Left forelimb (tissue), 1 donor: ENCODE results near the gene MCAT.
"Not testable (repeated sequence)": the region's sequence is repeated elsewhere in the genome, so short reads cannot be mapped to it uniquely, and the experiment has no call there.

Experiments used
- DNase-seq: peaks from one replicate; pipeline ENCODE4 v3.0.0-alpha.2; 2018; ENCODE audit warnings: low spot score

MCAT gene

GRCh38 chr22:43126501-43127165, 16.6 kb downstream of the MCAT start:
- DNase-seq, result no peak

- no peak for DNase-seq
These were observed 24.2 kb downstream of the MCAT start for GRCh38 chr22:43118953-43119458.

DNA sequence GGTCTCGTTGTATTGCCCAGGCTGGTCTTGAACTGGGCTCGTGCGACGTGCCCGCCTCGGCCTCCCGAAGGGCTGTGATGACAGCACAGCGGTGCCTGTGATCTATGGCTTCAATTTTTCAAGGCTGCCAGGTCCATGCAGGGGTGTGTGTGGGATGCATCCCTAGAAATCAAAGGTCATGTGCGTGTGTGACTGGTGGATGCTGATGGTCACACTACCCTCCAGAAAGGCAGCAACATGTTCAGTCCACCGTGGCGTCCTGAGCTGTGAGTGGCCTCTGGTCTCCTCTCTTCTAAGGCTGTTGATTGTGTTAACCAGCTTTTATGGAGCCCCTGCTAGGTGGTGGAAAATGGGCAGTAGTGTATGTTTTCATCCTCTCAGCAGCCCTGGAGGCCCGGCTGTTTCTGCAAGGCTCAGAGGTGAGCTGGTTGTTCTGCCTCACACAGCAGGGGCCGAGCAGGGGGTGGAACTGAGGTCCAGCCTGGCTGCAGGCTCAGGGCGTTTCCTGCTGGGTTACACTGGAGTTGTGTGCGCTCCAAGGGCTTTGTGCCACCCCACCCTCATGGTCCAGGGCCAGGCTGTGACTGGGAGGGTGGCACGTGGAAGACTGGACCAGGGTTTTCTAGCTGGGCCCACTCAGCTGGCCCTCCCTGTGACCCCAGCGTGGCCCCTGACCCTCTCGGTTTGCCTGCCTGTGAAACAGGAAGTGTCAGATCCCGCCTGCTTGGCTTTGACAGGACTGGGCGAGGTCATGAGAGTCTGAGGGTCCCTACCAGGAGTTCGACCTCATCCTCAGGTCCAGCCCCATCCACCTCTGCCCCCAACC, 25.0 kb downstream of the MCAT start:
- DNase-seq, result no peak

GRCh38 chr22:43116932-43117331, 26.3 kb downstream of the MCAT start:
- DNase-seq, result no peak

DNA sequence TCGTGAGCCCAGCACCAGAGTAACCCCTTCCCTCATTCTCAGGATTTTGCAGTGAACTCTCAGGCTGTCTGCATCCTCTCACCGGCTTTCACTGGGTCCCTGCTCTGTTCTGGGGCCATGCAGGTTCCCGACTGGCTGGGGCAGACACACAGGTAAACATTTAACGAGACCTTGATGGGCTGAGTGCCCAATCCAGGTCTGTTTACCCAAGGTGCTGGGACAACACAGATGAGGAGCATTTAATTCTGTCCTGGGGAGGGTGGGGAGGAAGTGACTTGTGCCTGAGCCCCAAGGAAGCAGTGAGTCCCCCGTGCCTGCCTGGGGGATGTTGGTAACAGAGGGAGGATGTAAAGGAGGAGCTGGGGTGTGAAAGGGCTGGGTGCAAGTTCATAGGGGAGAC, 28.2 kb downstream of the MCAT start:
- DNase-seq, result no peak

DNA sequence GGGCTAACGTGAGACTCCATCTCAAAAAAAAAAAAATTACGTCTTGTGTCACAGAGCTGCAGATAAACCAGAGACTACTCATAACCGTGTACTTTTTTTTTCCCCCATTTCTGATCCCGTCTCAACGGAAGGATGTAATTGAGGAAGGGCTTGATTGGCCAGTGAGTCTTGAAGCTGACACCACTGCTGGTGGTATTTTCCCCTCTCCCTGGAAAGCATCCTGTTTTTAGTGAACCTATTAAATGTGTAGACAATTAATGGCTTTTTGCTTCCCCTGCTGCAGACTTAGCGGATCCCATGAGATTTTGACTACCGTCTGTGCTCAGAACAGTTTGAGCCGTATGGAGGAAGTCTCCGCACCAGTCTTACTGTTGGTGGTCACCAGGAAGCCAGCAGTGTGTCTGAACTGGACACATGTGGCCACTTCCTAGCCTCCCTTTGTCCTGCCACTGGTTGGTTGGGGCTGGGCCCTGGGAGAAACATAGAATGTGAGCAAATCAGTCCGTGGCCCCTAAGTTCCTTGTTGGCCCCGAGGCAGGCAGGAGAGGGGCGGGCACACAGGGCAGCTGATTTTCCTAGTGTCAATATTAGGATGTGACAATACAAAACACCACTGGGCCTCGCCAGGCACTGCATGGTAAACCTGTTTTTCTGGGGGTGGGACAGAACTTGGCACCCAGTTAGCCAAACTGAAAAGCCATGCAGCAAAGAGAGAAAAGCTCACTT, 29.5 kb downstream of the MCAT start:
- DNase-seq, result no peak

DNA sequence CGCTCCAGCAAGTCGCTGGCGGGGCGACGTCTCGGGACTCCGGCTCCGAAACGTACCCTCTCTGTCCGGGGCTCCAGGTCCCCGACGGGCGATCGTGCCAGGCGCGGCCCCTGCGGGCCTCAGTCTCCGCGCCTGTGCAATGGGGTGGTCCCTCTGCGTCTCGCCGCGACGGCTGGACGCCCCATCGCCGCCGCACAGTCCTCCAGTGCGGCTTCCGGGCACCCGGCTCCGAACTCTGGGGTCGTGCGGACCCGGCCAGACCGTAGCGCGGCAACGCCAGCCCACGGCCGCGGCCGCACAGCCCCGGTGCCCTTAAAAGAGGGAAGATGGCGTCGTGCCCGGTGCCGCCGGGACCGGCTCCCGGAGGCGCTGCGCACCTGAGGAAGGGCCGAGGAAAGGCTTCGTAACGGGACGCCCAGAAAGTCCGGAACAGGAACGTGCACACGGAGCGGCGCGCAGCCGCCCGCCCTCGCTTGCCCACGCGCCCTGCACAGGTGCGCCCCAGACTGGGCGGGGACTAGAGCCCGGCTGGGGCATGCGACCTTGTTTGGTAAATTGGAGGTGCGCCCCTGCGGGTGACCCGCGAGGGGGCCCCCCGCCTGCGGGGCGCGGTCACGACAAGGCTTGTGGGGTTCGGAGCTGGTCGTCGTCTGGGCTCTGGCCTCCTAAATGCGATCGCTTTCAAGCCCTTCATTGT, 32.1 kb downstream of the MCAT start:
- no peak for DNase-seq

- no peak for DNase-seq
These were observed 32.7 kb downstream of the MCAT start, which contains the start of gene BIK for GRCh38 chr22:43110444-43110926. BIK (plus strand) TSS chr22:43110750; CDS start chr22:43124023, 13,273 bp downstream.

DNA sequence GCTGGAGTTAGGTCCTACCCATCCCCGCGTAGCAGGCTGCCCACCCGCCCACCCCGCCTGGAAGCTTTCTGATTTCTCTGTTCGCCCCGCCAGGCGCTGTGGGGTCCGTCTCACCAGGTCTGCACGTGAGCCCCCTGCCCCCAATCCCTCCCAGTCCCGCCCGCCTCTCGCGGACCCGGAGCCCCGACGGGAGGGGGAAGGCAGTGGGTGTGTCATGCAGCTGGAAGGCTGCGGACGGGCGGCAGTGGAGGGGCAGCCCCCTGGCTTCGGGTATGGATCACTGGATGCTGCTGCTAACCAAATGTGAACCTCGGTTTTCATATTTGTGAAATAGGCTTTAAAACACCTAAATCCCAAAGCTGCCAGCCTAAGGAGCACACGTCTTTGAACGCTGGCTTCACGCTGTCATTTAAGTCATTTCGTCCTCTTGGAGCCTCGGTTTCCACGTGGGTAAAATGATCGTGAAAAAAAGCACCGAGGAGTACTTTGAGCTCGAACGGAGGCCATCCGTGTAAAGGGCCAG, 33.2 kb downstream of the MCAT start:
- DNase-seq, result no peak

- DNase-seq, result no peak
These were observed 33.7 kb downstream of the MCAT start for GRCh38 chr22:43109511-43109910.

- no peak for DNase-seq
These were observed 36.9 kb downstream of the MCAT start for GRCh38 chr22:43106302-43106701.

DNA sequence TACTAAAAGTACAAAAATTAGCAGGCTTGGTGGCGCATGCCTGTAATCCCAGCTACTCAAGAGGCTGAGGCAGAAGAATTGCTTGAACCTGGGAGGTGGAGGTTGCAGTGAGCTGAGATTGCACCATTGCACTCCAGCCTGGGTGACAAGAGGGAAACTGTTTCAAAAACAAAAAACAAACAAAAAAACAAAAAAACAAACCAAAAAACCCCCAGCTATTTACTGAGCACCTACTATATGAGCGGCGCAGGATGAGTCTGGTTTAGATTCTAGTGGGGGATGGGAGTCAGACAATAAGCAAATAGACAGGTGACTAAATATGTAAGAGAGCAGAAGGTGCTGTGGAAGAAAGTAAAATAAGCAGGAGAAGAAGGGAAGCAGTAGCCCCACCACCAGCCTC, 38.2 kb downstream of the MCAT start:
- DNase-seq, result not testable (repeated sequence)

DNA sequence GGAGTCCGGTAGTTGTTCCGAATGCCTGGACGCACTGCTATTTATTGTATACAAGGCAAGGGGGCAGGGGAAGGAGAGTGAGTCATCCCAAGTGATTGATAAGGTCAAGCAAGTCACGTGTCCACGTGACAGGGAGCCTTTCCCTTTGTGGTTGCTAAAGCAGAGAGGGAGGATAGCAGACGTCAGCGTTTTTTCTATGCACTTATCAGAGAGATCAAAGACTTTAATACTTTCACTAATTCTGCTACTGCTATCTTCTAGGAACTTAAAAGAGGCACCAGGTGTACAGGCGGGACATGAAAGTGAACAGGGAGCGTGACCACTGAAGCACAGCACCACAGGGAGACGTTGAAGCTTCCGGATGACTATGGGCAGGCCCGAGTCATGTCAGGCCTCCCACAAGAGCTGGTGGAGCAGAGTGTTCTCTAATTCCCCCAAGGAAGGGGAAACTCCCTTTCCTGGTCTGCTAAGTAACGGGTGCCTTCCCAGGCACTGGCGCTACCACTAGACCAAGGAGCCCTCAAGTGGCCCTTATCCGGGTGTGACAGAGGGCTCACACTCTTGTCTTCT, 39.1 kb downstream of the MCAT start:
- DNase-seq, result not testable (repeated sequence)

- no peak for DNase-seq
These were observed 41.9 kb downstream of the MCAT start for GRCh38 chr22:43101306-43101705.

DNA sequence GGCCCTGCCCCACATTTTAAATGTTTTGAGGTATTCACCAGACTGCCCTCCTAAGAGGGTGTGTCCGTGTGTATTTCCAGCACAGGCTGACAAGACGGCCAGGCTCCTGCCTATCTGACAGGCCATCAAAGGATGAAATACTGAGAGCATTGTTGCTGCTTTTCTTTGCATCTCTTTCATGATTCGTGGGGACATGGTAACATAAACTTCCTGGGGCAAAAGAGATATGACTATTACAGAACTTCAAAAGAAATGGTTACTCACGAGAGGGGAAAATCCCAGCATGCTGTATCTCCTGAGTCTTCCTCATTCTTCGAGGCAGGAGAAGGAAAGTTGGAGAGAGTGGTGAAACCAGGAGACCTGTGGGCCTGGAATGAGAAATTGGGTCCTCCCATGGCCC, 43.0 kb downstream of the MCAT start:
- DNase-seq, result no peak

DNA sequence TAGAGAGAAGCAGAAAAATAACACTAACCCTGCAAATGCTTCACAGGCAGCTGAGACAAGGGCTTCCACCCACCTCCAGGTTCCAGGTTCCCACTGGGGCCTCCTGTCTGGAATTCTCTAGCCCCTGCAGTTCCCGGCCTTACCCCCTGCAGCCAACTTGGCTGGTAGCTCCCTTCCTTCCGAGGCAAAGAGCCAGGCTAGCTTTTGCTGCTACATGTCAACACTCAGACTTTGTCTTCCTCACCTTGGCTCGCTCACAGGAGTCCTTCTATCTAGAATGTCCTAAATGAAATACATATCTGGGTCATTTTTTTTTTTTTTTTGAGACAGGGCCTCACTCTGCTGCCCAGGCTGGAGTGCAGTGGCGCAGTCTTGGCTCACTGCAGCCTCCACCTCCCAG, 44.1 kb downstream of the MCAT start:
- DNase-seq, result no peak

- no peak for DNase-seq
These were observed 44.8 kb downstream of the MCAT start for GRCh38 chr22:43098356-43098755.

- no peak for DNase-seq
These were observed 46.8 kb downstream of the MCAT start for GRCh38 chr22:43096420-43096819.

DNA sequence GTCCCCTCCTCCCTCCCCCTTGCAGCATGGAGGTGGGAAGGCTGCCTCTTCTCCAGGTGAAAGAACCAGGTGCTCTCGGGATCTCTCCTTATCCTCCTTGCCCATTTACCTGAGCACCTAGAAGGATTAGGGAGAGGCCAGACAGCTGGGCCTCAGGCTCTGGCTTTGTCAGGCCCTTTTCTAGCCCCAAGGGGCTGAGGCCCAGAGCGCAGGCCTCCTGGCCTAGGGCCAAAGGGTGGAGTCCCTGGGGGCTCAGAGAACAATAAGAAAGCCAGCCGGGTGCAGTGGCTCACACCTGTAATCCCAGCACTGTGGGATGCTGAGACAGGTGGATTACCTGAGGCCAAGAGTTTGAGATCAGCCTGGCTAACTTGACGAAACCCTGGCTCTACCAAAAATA, 48.6 kb downstream of the MCAT start:
- no peak for DNase-seq

DNA sequence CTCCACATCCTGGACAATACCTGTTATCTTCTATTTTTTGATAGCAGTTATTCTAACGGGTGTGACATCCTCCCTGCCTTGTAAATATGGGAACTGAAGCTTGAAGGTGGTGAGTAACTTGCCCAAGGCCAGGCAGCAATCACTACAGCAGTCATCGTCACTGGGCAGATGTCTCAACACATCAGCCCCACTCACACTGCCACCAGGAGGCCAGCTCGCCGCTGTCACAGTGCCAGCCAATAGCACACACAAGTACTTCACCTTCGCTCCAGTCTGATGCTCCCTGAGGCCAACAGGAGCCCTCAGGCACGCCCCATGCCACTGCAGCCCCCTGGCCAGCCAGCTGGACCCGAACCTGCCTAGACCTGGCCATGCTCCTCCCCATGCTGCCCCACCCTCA, 49.1 kb downstream of the MCAT start:
- DNase-seq, result no peak

GRCh38 chr22:43092085-43092484, 51.1 kb downstream of the MCAT start:
- DNase-seq, result no peak
